Measurements from ENCODE around the gene SHISA9. TPM values are rescaled to one million over a fixed set of nuclear protein-coding genes. Genes with fewer than 3 reads are reported as not detected.

The SHISA9 gene
- total RNA-seq, 1 experiment from 2014 or later, result 0.29 TPM

DNA sequence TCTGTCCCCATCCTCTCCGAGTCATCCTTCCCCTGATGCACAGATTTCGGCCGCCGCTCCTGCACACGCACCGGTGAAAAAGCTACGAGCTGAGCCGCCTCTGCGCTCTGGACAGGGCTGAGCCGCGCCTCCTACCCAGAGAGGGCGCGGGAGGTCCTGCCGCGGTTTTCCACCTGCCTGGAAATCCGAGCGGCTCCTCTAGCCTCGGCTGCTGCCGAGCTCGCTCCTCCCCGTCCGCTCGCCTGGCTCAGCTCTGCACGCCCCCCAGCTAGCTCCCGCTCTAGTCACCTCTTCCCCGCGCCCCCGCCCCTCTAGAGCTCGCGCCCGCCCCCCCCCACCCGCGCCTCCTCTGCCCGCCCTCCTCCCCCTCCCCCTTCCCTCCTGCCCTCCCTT, 198 bp upstream of the SHISA9 start:
- H3K4me3 ChIP-seq (ENCODE audit: low read depth, low read length), result no peak overlapping the region
- peaks cover 15% of the 10 kb centered on the region for H3K27me3 Mint-ChIP-seq (ENCODE audit: insufficient read depth, unreplicated experiment)
- intact Hi-C loops (cut with micrococcal nuclease; ENCODE audit: unreplicated experiment), result no loop called here
- no peaks in the 10 kb centered on the region; the same call in none of the 2 replicates for H3K27me3 ChIP-seq (replicated peaks; ENCODE audit: control insufficient read depth, insufficient read depth, low read length)
- H3K27ac Mint-ChIP-seq (ENCODE audit: unreplicated experiment), result no peak overlapping the region
- TF ChIP-seq, protein P1, sequence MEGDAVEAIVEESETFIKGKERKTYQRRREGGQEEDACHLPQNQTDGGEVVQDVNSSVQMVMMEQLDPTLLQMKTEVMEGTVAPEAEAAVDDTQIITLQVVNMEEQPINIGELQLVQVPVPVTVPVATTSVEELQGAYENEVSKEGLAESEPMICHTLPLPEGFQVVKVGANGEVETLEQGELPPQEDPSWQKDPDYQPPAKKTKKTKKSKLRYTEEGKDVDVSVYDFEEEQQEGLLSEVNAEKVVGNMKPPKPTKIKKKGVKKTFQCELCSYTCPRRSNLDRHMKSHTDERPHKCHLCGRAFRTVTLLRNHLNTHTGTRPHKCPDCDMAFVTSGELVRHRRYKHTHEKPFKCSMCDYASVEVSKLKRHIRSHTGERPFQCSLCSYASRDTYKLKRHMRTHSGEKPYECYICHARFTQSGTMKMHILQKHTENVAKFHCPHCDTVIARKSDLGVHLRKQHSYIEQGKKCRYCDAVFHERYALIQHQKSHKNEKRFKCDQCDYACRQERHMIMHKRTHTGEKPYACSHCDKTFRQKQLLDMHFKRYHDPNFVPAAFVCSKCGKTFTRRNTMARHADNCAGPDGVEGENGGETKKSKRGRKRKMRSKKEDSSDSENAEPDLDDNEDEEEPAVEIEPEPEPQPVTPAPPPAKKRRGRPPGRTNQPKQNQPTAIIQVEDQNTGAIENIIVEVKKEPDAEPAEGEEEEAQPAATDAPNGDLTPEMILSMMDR (IDR thresholded peaks at IDR 0.05; ENCODE audit: insufficient read depth in 1 of 2, low read depth in 1 of 2, low read length in 1 of 2, severe bottlenecking in 1 of 2, unreplicated experiment in 1 of 2), result no peak
- ChIA-PET CTCF (interaction anchor here (0.7 kb wide), 1 partner anchor 9 kb away, joined by 3 read pairs; no protein-coding TSS in a partner anchor), POLR2A (interaction anchor here (0.6 kb wide), 1 partner anchor 210 kb away, joined by 3 read pairs; no protein-coding TSS in a partner anchor)
- no peaks in the 10 kb centered on the region for H3K9me3 ChIP-seq
- H3K9me3 Mint-ChIP-seq (ENCODE audit: unreplicated experiment), result no peaks in the 10 kb centered on the region
- H3K36me3 ChIP-seq (ENCODE audit: control insufficient read depth, insufficient read depth, low read length), result no peaks in the 10 kb centered on the region
- no peak for DNase-seq
- no peaks in the 10 kb centered on the region for H3K4me1 ChIP-seq
- H3K36me3 Mint-ChIP-seq (ENCODE audit: insufficient read depth, unreplicated experiment), result no peaks in the 10 kb centered on the region
- H3K4me3 Mint-ChIP-seq (ENCODE audit: unreplicated experiment), result peak overlapping the region; percentile 46
- no peaks in the 10 kb centered on the region for H3K4me1 Mint-ChIP-seq (ENCODE audit: low read depth, unreplicated experiment)
- no TSS peak for BruUV-seq (replicated peaks)

DNA sequence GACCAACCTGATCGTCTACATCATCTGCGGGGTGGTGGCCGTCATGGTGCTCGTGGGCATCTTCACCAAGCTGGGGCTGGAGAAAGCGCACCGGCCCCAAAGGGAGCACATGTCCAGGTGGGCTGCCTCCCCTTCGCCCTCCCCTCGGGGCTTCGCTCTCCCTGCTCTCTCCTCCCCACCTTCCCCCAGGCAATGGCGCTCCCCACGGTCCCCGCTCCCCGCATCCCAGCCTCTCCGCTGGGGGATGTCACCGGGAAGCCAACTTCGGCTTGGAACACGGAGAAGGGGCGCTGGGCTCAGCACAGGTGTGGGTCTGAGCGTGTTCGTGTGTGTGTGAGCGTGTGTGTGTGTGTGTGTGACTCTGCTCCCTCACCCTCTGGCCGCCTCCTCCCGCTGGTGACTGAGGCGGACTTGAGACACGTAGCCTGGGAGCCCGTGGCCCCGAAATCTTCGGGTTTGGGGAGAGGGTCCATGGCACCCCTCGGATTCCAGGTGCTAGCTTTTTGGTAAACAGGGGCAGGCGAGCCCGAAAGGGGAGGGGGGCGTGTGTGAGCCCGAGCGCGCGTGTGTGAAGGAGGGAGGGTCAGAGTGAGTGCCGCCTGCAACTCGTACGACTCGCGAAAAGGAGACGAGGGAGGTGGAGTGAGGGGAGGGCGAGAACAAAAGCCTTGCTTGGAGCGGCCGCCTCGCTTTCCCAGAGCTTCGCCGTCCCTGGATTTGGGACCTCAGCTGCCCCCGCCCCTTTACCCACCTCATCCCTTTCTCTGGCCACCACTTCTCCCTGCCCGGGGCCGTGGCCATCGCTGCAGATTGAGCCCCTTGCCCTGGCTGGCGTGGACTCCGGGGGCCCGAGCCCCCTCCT, 1.3 kb downstream of the SHISA9 start:
- no peaks in the 10 kb centered on the region for H3K9me3 Mint-ChIP-seq (ENCODE audit: unreplicated experiment)
- no peaks in the 10 kb centered on the region for H3K9me3 ChIP-seq
- H3K27ac Mint-ChIP-seq (ENCODE audit: unreplicated experiment), result no peak overlapping the region
- intact Hi-C loops (cut with micrococcal nuclease; ENCODE audit: unreplicated experiment), result no loop called here
- H3K4me1 ChIP-seq, result no peaks in the 10 kb centered on the region
- H3K4me3 Mint-ChIP-seq (ENCODE audit: unreplicated experiment), result peak overlapping the region; percentile 53
- peaks cover 21% of the 10 kb centered on the region for H3K27me3 Mint-ChIP-seq (ENCODE audit: insufficient read depth, unreplicated experiment)
- no peaks in the 10 kb centered on the region; the same call in none of the 2 replicates for H3K27me3 ChIP-seq (replicated peaks; ENCODE audit: control insufficient read depth, insufficient read depth, low read length)
- no peak overlapping the region for H3K4me3 ChIP-seq (ENCODE audit: low read depth, low read length)
- H3K36me3 ChIP-seq (ENCODE audit: control insufficient read depth, insufficient read depth, low read length), result no peaks in the 10 kb centered on the region
- H3K4me1 Mint-ChIP-seq (ENCODE audit: low read depth, unreplicated experiment), result no peaks in the 10 kb centered on the region
- H3K36me3 Mint-ChIP-seq (ENCODE audit: insufficient read depth, unreplicated experiment), result no peaks in the 10 kb centered on the region
- no peak for DNase-seq
- ChIA-PET POLR2A (no interaction called here), CTCF (no interaction called here)
- TF ChIP-seq, protein P1 (IDR thresholded peaks at IDR 0.05; ENCODE audit: insufficient read depth in 1 of 2, low read depth in 1 of 2, low read length in 1 of 2, severe bottlenecking in 1 of 2, unreplicated experiment in 1 of 2), result no peak
- no TSS peak for BruUV-seq (replicated peaks)

DNA sequence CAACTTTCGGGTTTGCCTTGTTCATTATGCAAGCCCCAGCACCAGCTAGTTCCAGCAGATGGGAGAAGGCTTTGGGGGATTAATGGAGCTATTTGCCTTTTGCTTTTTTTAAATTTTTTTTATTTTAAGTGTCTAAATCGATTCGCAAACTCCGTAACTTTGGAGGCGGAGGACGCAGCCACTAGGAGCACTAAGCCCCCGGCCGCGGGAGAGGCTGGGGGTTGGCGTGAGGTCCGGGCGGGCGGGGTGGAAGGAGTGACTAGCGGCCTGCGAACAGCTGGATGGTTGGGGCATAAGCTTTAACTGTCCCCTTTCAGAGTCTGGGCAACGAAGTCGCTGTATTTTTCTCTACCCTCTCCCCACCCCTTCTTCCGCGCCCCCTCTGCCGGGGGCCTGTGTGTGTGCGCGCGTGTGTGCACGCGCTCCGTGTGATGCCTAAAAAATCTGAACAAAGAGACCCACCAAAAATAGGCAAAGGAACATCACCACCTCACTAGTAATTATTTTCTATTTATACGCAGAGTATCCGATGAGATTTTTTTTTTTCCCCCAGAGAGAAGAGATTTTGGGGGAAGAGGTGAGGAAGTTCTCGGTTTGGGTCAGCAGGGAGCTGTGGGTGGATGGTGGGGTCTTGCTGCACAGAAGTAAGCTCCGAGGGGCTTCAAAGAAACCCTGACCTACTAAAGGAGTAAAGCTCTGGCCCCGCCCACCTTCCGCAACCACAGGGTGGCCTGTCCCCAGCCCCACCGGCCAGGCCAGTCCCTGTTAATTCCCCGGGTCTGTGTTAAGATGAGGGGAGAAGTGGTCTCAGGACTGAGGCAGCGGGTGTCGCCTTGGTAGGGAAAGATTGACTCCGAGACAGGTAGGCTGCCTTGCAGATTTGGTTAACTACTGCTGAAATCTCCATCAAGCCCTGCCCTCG, 2.3 kb downstream of the SHISA9 start:
- DNase-seq, result no peak
- no peaks in the 10 kb centered on the region for H3K36me3 Mint-ChIP-seq (ENCODE audit: insufficient read depth, unreplicated experiment)
- TF ChIP-seq, protein P1 (IDR thresholded peaks at IDR 0.05; ENCODE audit: insufficient read depth in 1 of 2, low read depth in 1 of 2, low read length in 1 of 2, severe bottlenecking in 1 of 2, unreplicated experiment in 1 of 2), result no peak
- H3K27me3 Mint-ChIP-seq (ENCODE audit: insufficient read depth, unreplicated experiment), result peaks cover 21% of the 10 kb centered on the region
- no peaks in the 10 kb centered on the region for H3K9me3 ChIP-seq
- H3K4me3 Mint-ChIP-seq (ENCODE audit: unreplicated experiment), result no peak overlapping the region
- H3K27me3 ChIP-seq (replicated peaks; ENCODE audit: control insufficient read depth, insufficient read depth, low read length), result no peaks in the 10 kb centered on the region; the same call in none of the 2 replicates
- no peaks in the 10 kb centered on the region for H3K36me3 ChIP-seq (ENCODE audit: control insufficient read depth, insufficient read depth, low read length)
- H3K4me1 Mint-ChIP-seq (ENCODE audit: low read depth, unreplicated experiment), result no peaks in the 10 kb centered on the region
- H3K9me3 Mint-ChIP-seq (ENCODE audit: unreplicated experiment), result no peaks in the 10 kb centered on the region
- H3K27ac Mint-ChIP-seq (ENCODE audit: unreplicated experiment), result no peak overlapping the region
- BruUV-seq (replicated peaks), result no TSS peak
- H3K4me1 ChIP-seq, result no peaks in the 10 kb centered on the region
- H3K4me3 ChIP-seq (ENCODE audit: low read depth, low read length), result no peak overlapping the region
- intact Hi-C loops (cut with micrococcal nuclease; ENCODE audit: unreplicated experiment), result no loop called here
- ChIA-PET CTCF (no interaction called here), POLR2A (no interaction called here)
